ENCODE measurements around the gene MGAT3. TPM values are rescaled to one million over a fixed set of nuclear protein-coding genes. Genes with fewer than 3 reads are reported as not detected.

MGAT3 gene
- polyA plus RNA-seq, 1 of the 3 experiments (the other 2 are of a cell fraction) = 0.16 TPM

DNA sequence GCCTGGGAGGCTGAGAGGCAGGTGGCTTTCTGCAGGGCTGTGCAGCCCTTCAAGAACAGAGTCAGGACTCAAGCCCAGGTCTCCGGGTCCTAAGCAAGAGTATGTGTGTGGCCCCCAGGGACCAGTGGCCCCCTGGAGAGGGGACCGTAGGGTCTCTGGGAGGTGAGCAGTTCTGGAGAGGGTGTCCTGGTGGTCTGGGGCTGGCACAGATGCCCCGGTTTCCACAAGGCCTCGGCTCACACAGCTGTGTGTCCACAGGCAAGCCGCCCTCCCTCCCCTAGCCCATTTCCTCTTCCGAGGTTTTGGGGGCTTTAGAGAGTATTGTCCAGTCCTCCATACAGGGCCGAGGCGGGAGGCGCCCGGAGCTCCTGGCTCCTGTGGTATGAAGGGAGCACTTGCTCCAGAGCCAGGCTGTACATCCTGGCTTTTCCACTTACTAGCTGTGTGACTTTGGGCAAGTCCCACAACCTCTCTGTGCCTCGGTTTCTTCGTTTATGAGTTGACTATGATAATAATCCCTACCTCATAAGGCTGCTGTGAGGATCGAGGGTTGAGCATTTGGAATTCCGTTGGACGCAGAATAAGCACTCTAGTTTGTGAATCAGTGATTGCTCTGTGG lies 79.1 kb downstream of the MGAT3 start:
- POLR2A ChIA-PET = interaction anchor here (0.6 to 1.5 kb wide), 2 partner anchors 501 to 635 kb away, joined by 3 to 7 read pairs; no protein-coding TSS in a partner anchor
- no peak for TF ChIP-seq POLR2AphosphoS5 (IDR thresholded peaks at IDR 0.05; ENCODE audit: low read depth, low read length)
- TF ChIP-seq RAD21 (IDR thresholded peaks at IDR 0.05; ENCODE audit: low read length) = no peak
- no peak for TF ChIP-seq NRF1 (IDR thresholded peaks at IDR 0.05; ENCODE audit: low read depth, low read length)
- TF ChIP-seq, protein P1, sequence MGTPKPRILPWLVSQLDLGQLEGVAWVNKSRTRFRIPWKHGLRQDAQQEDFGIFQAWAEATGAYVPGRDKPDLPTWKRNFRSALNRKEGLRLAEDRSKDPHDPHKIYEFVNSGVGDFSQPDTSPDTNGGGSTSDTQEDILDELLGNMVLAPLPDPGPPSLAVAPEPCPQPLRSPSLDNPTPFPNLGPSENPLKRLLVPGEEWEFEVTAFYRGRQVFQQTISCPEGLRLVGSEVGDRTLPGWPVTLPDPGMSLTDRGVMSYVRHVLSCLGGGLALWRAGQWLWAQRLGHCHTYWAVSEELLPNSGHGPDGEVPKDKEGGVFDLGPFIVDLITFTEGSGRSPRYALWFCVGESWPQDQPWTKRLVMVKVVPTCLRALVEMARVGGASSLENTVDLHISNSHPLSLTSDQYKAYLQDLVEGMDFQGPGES (IDR thresholded peaks at IDR 0.05; ENCODE audit: low read depth, low read length) = no peak
- TF ChIP-seq, protein P2, sequence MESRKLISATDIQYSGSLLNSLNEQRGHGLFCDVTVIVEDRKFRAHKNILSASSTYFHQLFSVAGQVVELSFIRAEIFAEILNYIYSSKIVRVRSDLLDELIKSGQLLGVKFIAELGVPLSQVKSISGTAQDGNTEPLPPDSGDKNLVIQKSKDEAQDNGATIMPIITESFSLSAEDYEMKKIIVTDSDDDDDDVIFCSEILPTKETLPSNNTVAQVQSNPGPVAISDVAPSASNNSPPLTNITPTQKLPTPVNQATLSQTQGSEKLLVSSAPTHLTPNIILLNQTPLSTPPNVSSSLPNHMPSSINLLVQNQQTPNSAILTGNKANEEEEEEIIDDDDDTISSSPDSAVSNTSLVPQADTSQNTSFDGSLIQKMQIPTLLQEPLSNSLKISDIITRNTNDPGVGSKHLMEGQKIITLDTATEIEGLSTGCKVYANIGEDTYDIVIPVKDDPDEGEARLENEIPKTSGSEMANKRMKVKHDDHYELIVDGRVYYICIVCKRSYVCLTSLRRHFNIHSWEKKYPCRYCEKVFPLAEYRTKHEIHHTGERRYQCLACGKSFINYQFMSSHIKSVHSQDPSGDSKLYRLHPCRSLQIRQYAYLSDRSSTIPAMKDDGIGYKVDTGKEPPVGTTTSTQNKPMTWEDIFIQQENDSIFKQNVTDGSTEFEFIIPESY (IDR thresholded peaks at IDR 0.05; ENCODE audit: borderline replicate concordance, low read depth) = no peak
- TF ChIP-seq, protein P3, sequence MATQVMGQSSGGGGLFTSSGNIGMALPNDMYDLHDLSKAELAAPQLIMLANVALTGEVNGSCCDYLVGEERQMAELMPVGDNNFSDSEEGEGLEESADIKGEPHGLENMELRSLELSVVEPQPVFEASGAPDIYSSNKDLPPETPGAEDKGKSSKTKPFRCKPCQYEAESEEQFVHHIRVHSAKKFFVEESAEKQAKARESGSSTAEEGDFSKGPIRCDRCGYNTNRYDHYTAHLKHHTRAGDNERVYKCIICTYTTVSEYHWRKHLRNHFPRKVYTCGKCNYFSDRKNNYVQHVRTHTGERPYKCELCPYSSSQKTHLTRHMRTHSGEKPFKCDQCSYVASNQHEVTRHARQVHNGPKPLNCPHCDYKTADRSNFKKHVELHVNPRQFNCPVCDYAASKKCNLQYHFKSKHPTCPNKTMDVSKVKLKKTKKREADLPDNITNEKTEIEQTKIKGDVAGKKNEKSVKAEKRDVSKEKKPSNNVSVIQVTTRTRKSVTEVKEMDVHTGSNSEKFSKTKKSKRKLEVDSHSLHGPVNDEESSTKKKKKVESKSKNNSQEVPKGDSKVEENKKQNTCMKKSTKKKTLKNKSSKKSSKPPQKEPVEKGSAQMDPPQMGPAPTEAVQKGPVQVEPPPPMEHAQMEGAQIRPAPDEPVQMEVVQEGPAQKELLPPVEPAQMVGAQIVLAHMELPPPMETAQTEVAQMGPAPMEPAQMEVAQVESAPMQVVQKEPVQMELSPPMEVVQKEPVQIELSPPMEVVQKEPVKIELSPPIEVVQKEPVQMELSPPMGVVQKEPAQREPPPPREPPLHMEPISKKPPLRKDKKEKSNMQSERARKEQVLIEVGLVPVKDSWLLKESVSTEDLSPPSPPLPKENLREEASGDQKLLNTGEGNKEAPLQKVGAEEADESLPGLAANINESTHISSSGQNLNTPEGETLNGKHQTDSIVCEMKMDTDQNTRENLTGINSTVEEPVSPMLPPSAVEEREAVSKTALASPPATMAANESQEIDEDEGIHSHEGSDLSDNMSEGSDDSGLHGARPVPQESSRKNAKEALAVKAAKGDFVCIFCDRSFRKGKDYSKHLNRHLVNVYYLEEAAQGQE (IDR thresholded peaks at IDR 0.05; ENCODE audit: low read depth, low read length) = no peak
- TF ChIP-seq CHD2 (IDR thresholded peaks at IDR 0.05; ENCODE audit: low read length, partially characterized antibody) = no peak
- no peak for TF ChIP-seq SMC3 (IDR thresholded peaks at IDR 0.05; ENCODE audit: low read depth, low read length)
- TF ChIP-seq, protein P4, sequence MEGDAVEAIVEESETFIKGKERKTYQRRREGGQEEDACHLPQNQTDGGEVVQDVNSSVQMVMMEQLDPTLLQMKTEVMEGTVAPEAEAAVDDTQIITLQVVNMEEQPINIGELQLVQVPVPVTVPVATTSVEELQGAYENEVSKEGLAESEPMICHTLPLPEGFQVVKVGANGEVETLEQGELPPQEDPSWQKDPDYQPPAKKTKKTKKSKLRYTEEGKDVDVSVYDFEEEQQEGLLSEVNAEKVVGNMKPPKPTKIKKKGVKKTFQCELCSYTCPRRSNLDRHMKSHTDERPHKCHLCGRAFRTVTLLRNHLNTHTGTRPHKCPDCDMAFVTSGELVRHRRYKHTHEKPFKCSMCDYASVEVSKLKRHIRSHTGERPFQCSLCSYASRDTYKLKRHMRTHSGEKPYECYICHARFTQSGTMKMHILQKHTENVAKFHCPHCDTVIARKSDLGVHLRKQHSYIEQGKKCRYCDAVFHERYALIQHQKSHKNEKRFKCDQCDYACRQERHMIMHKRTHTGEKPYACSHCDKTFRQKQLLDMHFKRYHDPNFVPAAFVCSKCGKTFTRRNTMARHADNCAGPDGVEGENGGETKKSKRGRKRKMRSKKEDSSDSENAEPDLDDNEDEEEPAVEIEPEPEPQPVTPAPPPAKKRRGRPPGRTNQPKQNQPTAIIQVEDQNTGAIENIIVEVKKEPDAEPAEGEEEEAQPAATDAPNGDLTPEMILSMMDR (IDR thresholded peaks at IDR 0.05) = no peak
- TF ChIP-seq TCF12 (IDR thresholded peaks at IDR 0.05) = no peak
- no peak for TF ChIP-seq EZH2phosphoT487 (IDR thresholded peaks at IDR 0.05; ENCODE audit: borderline replicate concordance, low read depth)
- no peak for TF ChIP-seq SIN3A (IDR thresholded peaks at IDR 0.05; ENCODE audit: borderline replicate concordance, low read depth, low read length)
- H3K4me2 ChIP-seq = no peak overlapping the region
- no peaks in the 10 kb centered on the region for H3K9me2 ChIP-seq
- H4K20me1 ChIP-seq (ENCODE audit: insufficient read depth) = no peaks in the 10 kb centered on the region
- no peak overlapping the region for H3K27ac ChIP-seq (ENCODE audit: low read depth in 2 of 2, low read length in 1 of 2)
- H3F3A ChIP-seq (replicated peaks; ENCODE audit: insufficient read depth) = no peaks in the 10 kb centered on the region
- 31% methylated on average over 3 of the region's 15 CpGs for WGBS (ENCODE audit: low lambda C conversion rate)
- peaks cover 0 to 7% of the 10 kb centered on the region in 2 experiments; a peak in 1 of 4 replicates for H3K4me1 ChIP-seq (ENCODE audit: control insufficient read depth in 1 of 2, insufficient read depth in 2 of 2, low read depth in 1 of 2, low read length in 1 of 2)
- CTCF ChIA-PET = interaction anchor here (1.3 to 3.9 kb wide), 5 partner anchors 42 to 636 kb away, joined by 3 to 62 read pairs (median 4); no protein-coding TSS in a partner anchor
- DNase-seq = no peak
- H3K79me2 ChIP-seq (ENCODE audit: insufficient read depth) = peaks cover 14% of the 10 kb centered on the region
- no peak overlapping the region for H3K4me3 ChIP-seq (ENCODE audit: low read depth in 2 of 2, low read length in 1 of 2)
- H3K9me3 ChIP-seq = no peaks in the 10 kb centered on the region
- no peaks in the 10 kb centered on the region for H3K27me3 ChIP-seq (ENCODE audit: insufficient read depth)
- H2AFZ ChIP-seq (ENCODE audit: low read depth) = no peak overlapping the region
- no peak overlapping the region for H3K9ac ChIP-seq
- no peaks in the 10 kb centered on the region for H3K36me3 ChIP-seq (replicated peaks in 1 of 2; ENCODE audit: control insufficient read depth in 1 of 2, insufficient read depth in 2 of 2, low read length in 1 of 2)

All from SK-N-SH (cell line).